ENCODE measurements around the gene EVX2.

DNA sequence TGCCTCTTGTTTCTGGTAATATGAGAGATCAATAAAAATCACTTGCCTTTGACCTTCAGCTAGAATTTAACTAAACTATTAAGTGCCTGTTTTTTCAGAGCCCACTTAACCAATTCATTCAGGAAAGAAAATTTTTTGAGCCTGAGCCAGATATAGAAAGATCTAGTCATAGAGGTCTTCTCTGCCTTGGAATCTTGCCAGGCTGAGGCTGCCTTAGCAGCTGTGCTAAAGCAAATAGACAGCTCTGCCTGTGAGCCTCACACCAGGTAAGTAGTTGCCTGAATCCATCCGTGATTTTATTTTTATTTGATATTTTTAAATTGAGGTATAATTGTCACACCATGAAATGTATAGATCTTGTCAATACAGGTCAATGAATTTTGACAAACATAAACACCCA is 27.4 kb downstream of the EVX2 start:
- TF ChIP-seq POLR2A (IDR thresholded peaks at IDR 0.05), result no peak
- no peak for TF ChIP-seq CTCF (IDR thresholded peaks at IDR 0.05)
- TF ChIP-seq EP300 (IDR thresholded peaks at IDR 0.05), result no peak

Data from upper lobe of left lung (tissue), 4 donors.